GM23338 (cell line): ENCODE measurements around the gene KCTD14. TPM values are rescaled to one million over a fixed set of nuclear protein-coding genes. Genes with fewer than 3 reads are reported as not detected.

Experiments
- ATAC-seq: fragments of 200-7000 bp; cut with Tn5 transposase; 3 replicates; pipeline ENCODE4 v1.9.1; 2020
- DNase-seq: peaks from one replicate; pipeline ENCODE4 v3.0.0-alpha.2; 2015; ENCODE audit warnings: low spot score
- H2AFZ ChIP-seq: fragments of 200-600 bp; sonication (generic); 2 replicates; pipeline ENCODE4 v1.8.0; 2016; ENCODE audit warnings: antibody characterized with exemption, mild to moderate bottlenecking, moderate library complexity
- H3F3A ChIP-seq: fragments of 200-600 bp; sonication (generic); replicated peaks from 2 replicates; pipeline ENCODE4 v1.8.0; 2017; ENCODE audit warnings: antibody characterized with exemption, mixed run types, low read depth
- H3K27ac ChIP-seq: fragments of 200-600 bp; sonication (generic); 2 replicates; pipeline ENCODE4 v1.6.1; 2016; ENCODE audit warnings: low read depth
- H3K27me3 ChIP-seq: fragments of 200-600 bp; sonication (generic); 2 replicates; pipeline ENCODE4 v1.8.0; 2016; ENCODE audit warnings: mild to moderate bottlenecking, mixed run types, moderate library complexity; ENCODE audit not compliant: insufficient read depth
- H3K36me3 ChIP-seq: fragments of 200-600 bp; sonication (generic); 2 replicates; pipeline ENCODE4 v1.8.0; 2016; ENCODE audit warnings: mild to moderate bottlenecking; ENCODE audit not compliant: insufficient read depth
- H3K4me1 ChIP-seq: fragments of 200-600 bp; sonication (generic); 2 replicates; pipeline ENCODE4 v1.8.0; 2016; ENCODE audit warnings: mild to moderate bottlenecking, moderate library complexity; ENCODE audit not compliant: insufficient read depth
- H3K4me2 ChIP-seq: fragments of 200-600 bp; sonication (generic); 2 replicates; pipeline ENCODE4 v1.7.1; 2017; ENCODE audit warnings: mixed run types
- H3K4me3 ChIP-seq: fragments of 200-600 bp; sonication (generic); 2 replicates; pipeline ENCODE4 v1.6.1; 2016; ENCODE audit warnings: mixed run types
- H3K79me2 ChIP-seq: fragments of 200-600 bp; sonication (generic); replicated peaks from 2 replicates; pipeline ENCODE4 v1.8.0; 2017; ENCODE audit warnings: mild to moderate bottlenecking; ENCODE audit not compliant: insufficient read depth
- H3K9me2 ChIP-seq: fragments of 200-600 bp; sonication (generic); 2 replicates; pipeline ENCODE4 v1.8.0; 2017; ENCODE audit not compliant: insufficient read depth
- H4K20me1 ChIP-seq: fragments of 200-600 bp; sonication (generic); replicated peaks from 2 replicates; pipeline ENCODE4 v1.8.0; 2017; ENCODE audit warnings: mild to moderate bottlenecking; ENCODE audit not compliant: insufficient read depth
- H3K27ac Mint-ChIP-seq: 2 replicates; pipeline ENCODE4 v1.8.0; 2020; ENCODE audit warnings: inconsistent platforms, mild to moderate bottlenecking, moderate library complexity, mixed read lengths
- H3K27me3 Mint-ChIP-seq: 3 replicates; pipeline ENCODE4 v1.8.0; 2022; ENCODE audit warnings: low read depth, mild to moderate bottlenecking, moderate library complexity, mixed read lengths, inconsistent platforms; ENCODE audit not compliant: insufficient read depth, poor library complexity
- H3K36me3 Mint-ChIP-seq: 3 replicates; pipeline ENCODE4 v1.8.0; 2021; ENCODE audit warnings: low read depth, mild to moderate bottlenecking, inconsistent platforms, moderate library complexity, mixed read lengths
- H3K4me1 Mint-ChIP-seq: 3 replicates; pipeline ENCODE4 v1.8.0; 2020; ENCODE audit warnings: mild to moderate bottlenecking, inconsistent platforms, mixed read lengths
- H3K4me3 Mint-ChIP-seq: 3 replicates; pipeline ENCODE4 v1.8.0; 2021; ENCODE audit warnings: moderate library complexity, mild to moderate bottlenecking, inconsistent platforms, mixed read lengths
- H3K9me3 Mint-ChIP-seq: 3 replicates; pipeline ENCODE4 v1.8.0; 2020; ENCODE audit warnings: moderate library complexity, mild to moderate bottlenecking, inconsistent platforms, mixed read lengths
- EZH2 ChIP-seq: fragments of 200-600 bp; sonication (generic); IDR thresholded peaks from one replicate; pipeline ENCODE4 v1.8.0; 2017; ENCODE audit warnings: antibody characterized with exemption, mild to moderate bottlenecking, low read depth; ENCODE audit not compliant: unreplicated experiment
- EZH2phosphoT487 ChIP-seq: fragments of 200-600 bp; sonication (generic); IDR thresholded peaks from one replicate; pipeline ENCODE4 v1.8.1; 2018; ENCODE audit warnings: antibody characterized with exemption; ENCODE audit not compliant: unreplicated experiment
- JUNB ChIP-seq: IDR thresholded peaks from one replicate; pipeline ENCODE4 v1.6.1; 2016; ENCODE audit warnings: antibody characterized with exemption; ENCODE audit not compliant: unreplicated experiment
- NANOG ChIP-seq: IDR thresholded peaks from 2 replicates; pipeline ENCODE4 v1.6.1; 2016; ENCODE audit warnings: antibody characterized with exemption, borderline replicate concordance
- REST ChIP-seq: IDR thresholded peaks from one replicate; pipeline ENCODE4 v1.6.1; 2018; ENCODE audit warnings: antibody characterized with exemption; ENCODE audit not compliant: unreplicated experiment
- STAT1 ChIP-seq: IDR thresholded peaks from one replicate; pipeline ENCODE4 v1.6.1; 2016; ENCODE audit warnings: antibody characterized with exemption; ENCODE audit not compliant: unreplicated experiment
- ZNF114 ChIP-seq: fragments of 250-450 bp; sonication (Bioruptor Pico); IDR thresholded peaks from 2 replicates; pipeline ENCODE4 v1.5.0; 2020; ENCODE audit warnings: mild to moderate bottlenecking, moderate library complexity
- ZNF331 ChIP-seq: fragments of 250-450 bp; sonication (Bioruptor Pico); IDR thresholded peaks from 2 replicates; pipeline ENCODE4 v1.5.0; 2020; ENCODE audit warnings: low read depth, mild to moderate bottlenecking, moderate library complexity
- polyA plus RNA-seq: library from polyadenylated mRNA; unstranded; fragments of >200 nt; fragmentation: Nextera tagmentation; extraction: Ambion mirVana; gene quantifications from 2 replicates; pipeline ENCODE4 v1.2.1, GENCODE V29; 2016
- total RNA-seq: library from RNA; depleted of rRNA; stranded (reverse); fragments of >200 nt; shearing (Covaris generic); gene quantifications from 2 replicates; pipeline ENCODE4 v1.2.3, GENCODE V29; 2014

The KCTD14 gene
- total and polyA plus RNA-seq, 2 experiments from 2014 or later: 5.9 to 19.1 TPM

GRCh38 chr11:78062671-78063070 lies 39.6 kb upstream of the KCTD14 start:
- H3F3A ChIP-seq: no peaks in the 10 kb centered on the region
- Mint-ChIP-seq H3K36me3 (peaks cover 9% of the 10 kb centered on the region), H3K27me3 (peaks cover 2% of the 10 kb centered on the region), H3K9me3 (no peaks in the 10 kb centered on the region), H3K4me1 (no peaks in the 10 kb centered on the region), H3K27ac (no peak overlapping the region), H3K4me3 (no peak overlapping the region)
- no peak for DNase-seq
- TF ChIP-seq EZH2phosphoT487: no peak
- TF ChIP-seq REST: no peak
- TF ChIP-seq JUNB: no peak
- no peak for TF ChIP-seq EZH2
- TF ChIP-seq ZNF114 (CRISPR knock-in tag): no peak
- no peak for TF ChIP-seq STAT1
- TF ChIP-seq ZNF331 (CRISPR knock-in tag): no peak
- no peak overlapping the region for H2AFZ ChIP-seq
- H3K27me3 ChIP-seq: no peaks in the 10 kb centered on the region
- H3K4me3 ChIP-seq: no peak overlapping the region
- no peak overlapping the region for H3K27ac ChIP-seq
- H4K20me1 ChIP-seq: no peaks in the 10 kb centered on the region; the same call in 1 of the 2 replicates
- no peak overlapping the region for H3K4me2 ChIP-seq
- no peaks in the 10 kb centered on the region for H3K4me1 ChIP-seq
- ATAC-seq: no peak
- no peaks in the 10 kb centered on the region for H3K79me2 ChIP-seq
- H3K9me2 ChIP-seq: no peaks in the 10 kb centered on the region
- H3K36me3 ChIP-seq: no peaks in the 10 kb centered on the region

GRCh38 chr11:78061921-78062311 lies 38.8 kb upstream of the KCTD14 start:
- no peak overlapping the region for H3K4me3 Mint-ChIP-seq
- Histone ChIP-seq H3K9me2 (no peaks in the 10 kb centered on the region), H4K20me1 (no peaks in the 10 kb centered on the region), H3K36me3 (no peaks in the 10 kb centered on the region), H3F3A (no peaks in the 10 kb centered on the region), H3K4me1 (no peaks in the 10 kb centered on the region), H3K4me3 (no peak overlapping the region), H3K27me3 (no peaks in the 10 kb centered on the region), H3K79me2 (no peaks in the 10 kb centered on the region), H3K4me2 (no peak overlapping the region), H3K27ac (no peak overlapping the region), H2AFZ (no peak overlapping the region)
- H3K4me1 Mint-ChIP-seq: no peaks in the 10 kb centered on the region
- H3K9me3 Mint-ChIP-seq: no peaks in the 10 kb centered on the region
- DNase-seq (no peak), ATAC-seq (no peak)
- no peak for TF ChIP-seq ZNF114 (CRISPR knock-in tag)
- no peak for TF ChIP-seq NANOG
- no peak for TF ChIP-seq REST
- peaks cover 2% of the 10 kb centered on the region for H3K27me3 Mint-ChIP-seq
- peaks cover 2% of the 10 kb centered on the region; the same call in 1 of the 3 replicates for H3K36me3 Mint-ChIP-seq
- no peak overlapping the region for H3K27ac Mint-ChIP-seq
